Sigmoid colon (tissue), 3 donors: ENCODE measurements around the gene CD300LD.

Experiments
- POLR2A ChIP-seq, 2 donors: fragments of 450-650 bp; IDR thresholded peaks; one replicate each; pipeline ENCODE4 v1.6.1; 2016; ENCODE audit warnings: antibody characterized with exemption in 2 of 2, mild to moderate bottlenecking in 2 of 2, moderate library complexity in 2 of 2
- TF ChIP-seq, protein P1 (sequence below), 4 experiments: fragments of 450-650 bp in 3 of 4; fragments of 200-600 bp in 1 of 4; IDR thresholded peaks; one replicate each; pipeline ENCODE4 v1.5.1; 2016 to 2019; ENCODE audit warnings: antibody characterized with exemption in 4 of 4, mild to moderate bottlenecking in 3 of 4, moderate library complexity in 2 of 4

DNA sequence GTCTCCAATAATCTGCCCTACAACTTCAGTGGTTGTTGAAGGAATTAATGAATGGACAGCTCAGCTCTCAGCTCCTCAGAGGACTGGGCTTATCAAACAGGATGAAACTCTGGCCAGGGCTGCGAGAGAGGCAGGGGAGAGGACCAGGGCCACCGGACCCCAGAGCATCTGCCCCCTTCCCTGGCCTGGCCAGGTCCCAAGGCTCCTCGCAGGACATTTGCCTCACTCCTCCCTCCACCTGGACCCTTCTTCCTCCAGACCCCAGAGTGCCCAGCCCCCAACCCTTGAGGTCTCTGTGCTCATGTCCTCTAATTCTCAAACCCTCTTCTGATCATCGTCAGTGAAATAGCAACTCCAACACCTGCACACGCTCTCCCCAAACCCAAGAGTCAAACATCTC lies 49.9 kb downstream of the CD300LD start:
- TF ChIP-seq, protein P1, sequence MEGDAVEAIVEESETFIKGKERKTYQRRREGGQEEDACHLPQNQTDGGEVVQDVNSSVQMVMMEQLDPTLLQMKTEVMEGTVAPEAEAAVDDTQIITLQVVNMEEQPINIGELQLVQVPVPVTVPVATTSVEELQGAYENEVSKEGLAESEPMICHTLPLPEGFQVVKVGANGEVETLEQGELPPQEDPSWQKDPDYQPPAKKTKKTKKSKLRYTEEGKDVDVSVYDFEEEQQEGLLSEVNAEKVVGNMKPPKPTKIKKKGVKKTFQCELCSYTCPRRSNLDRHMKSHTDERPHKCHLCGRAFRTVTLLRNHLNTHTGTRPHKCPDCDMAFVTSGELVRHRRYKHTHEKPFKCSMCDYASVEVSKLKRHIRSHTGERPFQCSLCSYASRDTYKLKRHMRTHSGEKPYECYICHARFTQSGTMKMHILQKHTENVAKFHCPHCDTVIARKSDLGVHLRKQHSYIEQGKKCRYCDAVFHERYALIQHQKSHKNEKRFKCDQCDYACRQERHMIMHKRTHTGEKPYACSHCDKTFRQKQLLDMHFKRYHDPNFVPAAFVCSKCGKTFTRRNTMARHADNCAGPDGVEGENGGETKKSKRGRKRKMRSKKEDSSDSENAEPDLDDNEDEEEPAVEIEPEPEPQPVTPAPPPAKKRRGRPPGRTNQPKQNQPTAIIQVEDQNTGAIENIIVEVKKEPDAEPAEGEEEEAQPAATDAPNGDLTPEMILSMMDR (IDR thresholded peaks at IDR 0.05) = no peak
- no peak for TF ChIP-seq POLR2A (IDR thresholded peaks at IDR 0.05)
